ENCODE measurements around the gene GPR39. TPM values are rescaled to one million over a fixed set of nuclear protein-coding genes. Genes with fewer than 3 reads are reported as not detected.
"Not testable (repeated sequence)": the region's sequence is repeated elsewhere in the genome, so short reads cannot be mapped to it uniquely, and the experiment has no call there.

Gene GPR39
- total and polyA plus RNA-seq, 2 donors (not counting 1 experiment from before 2014, with no cell fraction given) = not detected

- intact Hi-C loops (cut with micrococcal nuclease) = no loop called here
- Mint-ChIP-seq H3K27me3 (peaks cover 8% of the 10 kb centered on the region), H3K27ac (no peak overlapping the region), H3K9me3 (ENCODE audit: insufficient read depth) (no peaks in the 10 kb centered on the region), H3K4me1 (no peaks in the 10 kb centered on the region), H3K4me3 (no peak overlapping the region)
- Histone ChIP-seq H3K4me3 (ENCODE audit: control extremely low read depth in 1 of 5, extremely low read depth in 1 of 5, insufficient read depth in 1 of 5, low read depth in 2 of 5, low read length in 4 of 5) (no peak overlapping the region), H3K27me3 (replicated peaks in 1 of 4; ENCODE audit: control extremely low read depth in 1 of 4, control insufficient read depth in 3 of 4, insufficient read depth in 4 of 4, low read length in 3 of 4) (peaks cover 0 to 3% (median under 1%) of the 10 kb centered on the region in 4 experiments), H3K9ac (ENCODE audit: low read length) (no peak overlapping the region), H3K4me2 (replicated peaks; ENCODE audit: low read depth, low read length, poor library complexity, severe bottlenecking) (no peak overlapping the region), H3K4me1 (ENCODE audit: control insufficient read depth in 2 of 2, insufficient read depth in 2 of 2, low read length in 2 of 2) (no peaks in the 10 kb centered on the region), H2AFZ (ENCODE audit: insufficient read depth, low read depth, low read length, poor library complexity, severe bottlenecking) (no peak overlapping the region), H3K9me3 (ENCODE audit: control extremely low read depth in 1 of 3, control insufficient read depth in 2 of 3, insufficient read depth in 1 of 3, low read length in 2 of 3) (peaks cover 0 to 6% (median 0%) of the 10 kb centered on the region in 3 donors), H3K79me2 (ENCODE audit: control insufficient read depth, insufficient read depth, low read length) (no peaks in the 10 kb centered on the region), H3K36me3 (replicated peaks in 1 of 2; ENCODE audit: control extremely low read depth in 1 of 2, control insufficient read depth in 1 of 2, extremely low read depth in 1 of 2, insufficient read depth in 2 of 2, low read length in 1 of 2) (no peaks in the 10 kb centered on the region), H3K27ac (ENCODE audit: low read length in 2 of 2) (no peak overlapping the region), H4K20me1 (ENCODE audit: control insufficient read depth, insufficient read depth, low read length, poor library complexity, severe bottlenecking) (no peaks in the 10 kb centered on the region)
- 13% methylated on average over 1 of the region's 4 CpGs for WGBS (ENCODE audit: insufficient coverage)
- ChIA-PET POLR2A (no interaction called here), CTCF (no interaction called here)
- TF ChIP-seq CTCF (IDR thresholded peaks at IDR 0.05) = no peak
- no peak for ATAC-seq (ENCODE audit: low read depth)
- no peak for DNase-seq
These were observed 106.3 kb downstream of the GPR39 start for GRCh38 chr2:132522901-132523300.

GRCh38 chr2:132537061-132537460, 120.5 kb downstream of the GPR39 start:
- H3K27me3 Mint-ChIP-seq; POLR2A ChIA-PET; H4K20me1 ChIP-seq (ENCODE audit: control insufficient read depth, insufficient read depth, low read length, poor library complexity, severe bottlenecking); H3K36me3 ChIP-seq (replicated peaks in 1 of 2; ENCODE audit: control extremely low read depth in 1 of 2, control insufficient read depth in 1 of 2, extremely low read depth in 1 of 2, insufficient read depth in 2 of 2, low read length in 1 of 2); intact Hi-C loops (cut with micrococcal nuclease); H3K9me3 Mint-ChIP-seq (ENCODE audit: insufficient read depth); H2AFZ ChIP-seq (ENCODE audit: insufficient read depth, low read depth, low read length, poor library complexity, severe bottlenecking); H3K4me3 Mint-ChIP-seq; H3K4me2 ChIP-seq (replicated peaks; ENCODE audit: low read depth, low read length, poor library complexity, severe bottlenecking); H3K79me2 ChIP-seq (ENCODE audit: control insufficient read depth, insufficient read depth, low read length); H3K27ac ChIP-seq (ENCODE audit: low read length in 2 of 2); DNase-seq; H3K4me1 Mint-ChIP-seq; H3K27me3 ChIP-seq (replicated peaks in 1 of 4; ENCODE audit: control extremely low read depth in 1 of 4, control insufficient read depth in 3 of 4, insufficient read depth in 4 of 4, low read length in 3 of 4); H3K27ac Mint-ChIP-seq; H3K9ac ChIP-seq (ENCODE audit: low read length); H3K4me3 ChIP-seq (ENCODE audit: control extremely low read depth in 1 of 5, extremely low read depth in 1 of 5, insufficient read depth in 1 of 5, low read depth in 2 of 5, low read length in 4 of 5); ATAC-seq (ENCODE audit: low read depth); CTCF ChIA-PET; H3K4me1 ChIP-seq (ENCODE audit: control insufficient read depth in 2 of 2, insufficient read depth in 2 of 2, low read length in 2 of 2): not testable (repeated sequence)
- no CpG with 5 or more reads among the region's 1 CpG for WGBS (ENCODE audit: insufficient coverage)
- H3K9me3 ChIP-seq (ENCODE audit: control extremely low read depth in 1 of 3, control insufficient read depth in 2 of 3, insufficient read depth in 1 of 3, low read length in 2 of 3) = peaks cover 0 to 10% (median 0%) of the 10 kb centered on the region in 3 donors

All from B cell (primary cell).